Ishikawa (cell line): ENCODE measurements around the gene OSGEPL1.

Experiments
- CREB1 ChIP-seq: IDR thresholded peaks from 2 replicates; pipeline ENCODE4 v1.6.1; 2012; ENCODE audit warnings: low read depth
- EP300 ChIP-seq: IDR thresholded peaks from 2 replicates; pipeline ENCODE4 v1.6.1; 2012; ENCODE audit warnings: borderline replicate concordance
- FOXM1 ChIP-seq: IDR thresholded peaks from 2 replicates; pipeline ENCODE4 v1.6.1; 2012; ENCODE audit warnings: low read depth, borderline replicate concordance
- MAX ChIP-seq: IDR thresholded peaks from 2 replicates; pipeline ENCODE4 v1.6.1; 2012
- RAD21 ChIP-seq: IDR thresholded peaks from 2 replicates; pipeline ENCODE4 v1.6.1; 2012; ENCODE audit warnings: low read depth
- TAF1 ChIP-seq: IDR thresholded peaks from 2 replicates; pipeline ENCODE4 v1.6.1; 2012; ENCODE audit warnings: low read depth, mild to moderate bottlenecking
- YY1 ChIP-seq: IDR thresholded peaks from 2 replicates; pipeline ENCODE4 v1.6.1; 2012; ENCODE audit warnings: low read depth
- ZBTB7A ChIP-seq: IDR thresholded peaks from 2 replicates; pipeline ENCODE4 v1.6.1; 2012; ENCODE audit warnings: low read depth
- TF ChIP-seq, protein P1 (sequence below): IDR thresholded peaks from 2 replicates; pipeline ENCODE4 v1.6.1; 2012; ENCODE audit warnings: low read depth, mild to moderate bottlenecking

GRCh38 chr2:189726849-189727248, 35.7 kb downstream of the OSGEPL1 start:
- TF ChIP-seq CREB1 (no peak), MAX (no peak), EP300 (no peak), FOXM1 (no peak), TAF1 (no peak), YY1 (no peak), RAD21 (no peak), ZBTB7A (no peak)
- TF ChIP-seq, protein P1, sequence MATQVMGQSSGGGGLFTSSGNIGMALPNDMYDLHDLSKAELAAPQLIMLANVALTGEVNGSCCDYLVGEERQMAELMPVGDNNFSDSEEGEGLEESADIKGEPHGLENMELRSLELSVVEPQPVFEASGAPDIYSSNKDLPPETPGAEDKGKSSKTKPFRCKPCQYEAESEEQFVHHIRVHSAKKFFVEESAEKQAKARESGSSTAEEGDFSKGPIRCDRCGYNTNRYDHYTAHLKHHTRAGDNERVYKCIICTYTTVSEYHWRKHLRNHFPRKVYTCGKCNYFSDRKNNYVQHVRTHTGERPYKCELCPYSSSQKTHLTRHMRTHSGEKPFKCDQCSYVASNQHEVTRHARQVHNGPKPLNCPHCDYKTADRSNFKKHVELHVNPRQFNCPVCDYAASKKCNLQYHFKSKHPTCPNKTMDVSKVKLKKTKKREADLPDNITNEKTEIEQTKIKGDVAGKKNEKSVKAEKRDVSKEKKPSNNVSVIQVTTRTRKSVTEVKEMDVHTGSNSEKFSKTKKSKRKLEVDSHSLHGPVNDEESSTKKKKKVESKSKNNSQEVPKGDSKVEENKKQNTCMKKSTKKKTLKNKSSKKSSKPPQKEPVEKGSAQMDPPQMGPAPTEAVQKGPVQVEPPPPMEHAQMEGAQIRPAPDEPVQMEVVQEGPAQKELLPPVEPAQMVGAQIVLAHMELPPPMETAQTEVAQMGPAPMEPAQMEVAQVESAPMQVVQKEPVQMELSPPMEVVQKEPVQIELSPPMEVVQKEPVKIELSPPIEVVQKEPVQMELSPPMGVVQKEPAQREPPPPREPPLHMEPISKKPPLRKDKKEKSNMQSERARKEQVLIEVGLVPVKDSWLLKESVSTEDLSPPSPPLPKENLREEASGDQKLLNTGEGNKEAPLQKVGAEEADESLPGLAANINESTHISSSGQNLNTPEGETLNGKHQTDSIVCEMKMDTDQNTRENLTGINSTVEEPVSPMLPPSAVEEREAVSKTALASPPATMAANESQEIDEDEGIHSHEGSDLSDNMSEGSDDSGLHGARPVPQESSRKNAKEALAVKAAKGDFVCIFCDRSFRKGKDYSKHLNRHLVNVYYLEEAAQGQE = no peak
